HG02885 (cell line): ENCODE results near the gene ARID3A.

Experiments
- ATAC-seq: cut with Tn5 transposase; IDR thresholded peaks from one replicate; pipeline ENCODE4 v1.9.1; 2021; ENCODE audit warnings: mild to moderate bottlenecking; ENCODE audit not compliant: unreplicated experiment, poor library complexity

ARID3A gene

GRCh38 chr19:980133-980998 is 54.5 kb downstream of the ARID3A start:
- ATAC-seq = no peak

GRCh38 chr19:982567-983170 is 56.8 kb downstream of the ARID3A start:
- peak; percentile 70 for ATAC-seq

- ATAC-seq = peak; percentile 82
Measured at GRCh38 chr19:984165-984967, 58.5 kb downstream of the ARID3A start, which contains the start of gene WDR18. TSS of gene WDR18 (plus strand) at chr19:984345. CDS start at chr19:984354, 9 bp downstream.

GRCh38 chr19:986083-986482 is 60.2 kb downstream of the ARID3A start:
- ATAC-seq = no peak

- no peak for ATAC-seq
Measured at GRCh38 chr19:988081-988480, 62.2 kb downstream of the ARID3A start.

GRCh38 chr19:988510-988909 is 62.7 kb downstream of the ARID3A start:
- ATAC-seq = no peak

GRCh38 chr19:989381-990081 is 63.7 kb downstream of the ARID3A start:
- no peak for ATAC-seq

- ATAC-seq = no peak
Measured at GRCh38 chr19:990119-990571, 64.3 kb downstream of the ARID3A start.

- no peak for ATAC-seq
Measured at GRCh38 chr19:990746-991145, 64.9 kb downstream of the ARID3A start.

GRCh38 chr19:991174-991931 is 65.5 kb downstream of the ARID3A start:
- ATAC-seq = no peak

GRCh38 chr19:991932-992669 is 66.3 kb downstream of the ARID3A start:
- no peak for ATAC-seq

GRCh38 chr19:992670-993055 is 66.8 kb downstream of the ARID3A start:
- no peak for ATAC-seq

GRCh38 chr19:993361-993830 is 67.6 kb downstream of the ARID3A start:
- ATAC-seq = no peak

GRCh38 chr19:993831-994393 is 68.1 kb downstream of the ARID3A start:
- ATAC-seq = no peak

- no peak for ATAC-seq
Measured at GRCh38 chr19:994516-994915, 68.7 kb downstream of the ARID3A start.

- no peak for ATAC-seq
Measured at GRCh38 chr19:995051-995827, 69.4 kb downstream of the ARID3A start.

GRCh38 chr19:996051-996838 is 70.4 kb downstream of the ARID3A start:
- ATAC-seq = no peak
